Measurements from ENCODE around the gene PRKAG2. TPM values are rescaled to one million over a fixed set of nuclear protein-coding genes. Genes with fewer than 3 reads are reported as not detected.

PRKAG2 gene
- total RNA-seq, 4 donors from 2014 or later = 38.8 to 94.4 (median 73.2) TPM

DNA sequence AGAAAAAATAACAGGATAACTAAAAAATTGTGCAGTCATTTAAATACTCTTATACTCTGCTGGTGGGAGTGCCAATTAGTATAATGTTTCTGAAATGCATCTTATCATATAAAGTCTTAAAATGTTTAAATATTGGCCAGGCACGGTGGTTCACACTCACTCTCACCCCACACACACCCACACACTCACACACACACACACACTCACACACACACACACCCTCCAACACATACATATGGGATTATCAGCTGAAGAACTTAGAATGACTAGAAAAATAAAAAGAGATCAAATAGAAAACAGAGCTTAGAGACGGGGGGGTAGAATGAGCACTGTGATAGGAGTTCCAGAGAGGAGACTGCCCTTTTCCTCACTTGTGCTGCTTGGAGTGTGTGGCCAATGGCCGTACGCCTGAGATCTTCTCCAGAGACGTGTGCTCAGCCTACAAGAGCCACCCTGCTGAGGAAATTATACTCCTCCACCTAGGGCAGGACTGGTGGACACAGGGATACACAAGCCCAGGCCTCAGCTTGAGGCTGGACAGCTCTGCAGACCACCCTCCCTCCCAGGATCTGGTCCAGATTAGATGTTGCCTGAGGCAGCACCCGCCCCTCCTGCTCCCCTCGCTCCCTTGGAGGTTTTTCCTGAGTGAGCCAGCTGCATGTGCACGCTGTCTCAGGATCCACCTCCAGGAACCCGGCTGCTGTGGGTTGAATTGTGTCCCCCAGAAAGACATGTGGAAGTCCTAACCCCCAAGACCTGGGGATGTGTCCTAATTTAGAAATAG lies 26.5 kb upstream of the PRKAG2 start:
- no peak for DNase-seq
- no peaks in the 10 kb centered on the region for H3K9me3 ChIP-seq
- no peak overlapping the region for H3K27ac ChIP-seq
- H3K27me3 ChIP-seq = no peaks in the 10 kb centered on the region
- no peaks in the 10 kb centered on the region for H3K36me3 ChIP-seq
- no peak overlapping the region for H3K4me3 ChIP-seq
- TF ChIP-seq, protein P1, sequence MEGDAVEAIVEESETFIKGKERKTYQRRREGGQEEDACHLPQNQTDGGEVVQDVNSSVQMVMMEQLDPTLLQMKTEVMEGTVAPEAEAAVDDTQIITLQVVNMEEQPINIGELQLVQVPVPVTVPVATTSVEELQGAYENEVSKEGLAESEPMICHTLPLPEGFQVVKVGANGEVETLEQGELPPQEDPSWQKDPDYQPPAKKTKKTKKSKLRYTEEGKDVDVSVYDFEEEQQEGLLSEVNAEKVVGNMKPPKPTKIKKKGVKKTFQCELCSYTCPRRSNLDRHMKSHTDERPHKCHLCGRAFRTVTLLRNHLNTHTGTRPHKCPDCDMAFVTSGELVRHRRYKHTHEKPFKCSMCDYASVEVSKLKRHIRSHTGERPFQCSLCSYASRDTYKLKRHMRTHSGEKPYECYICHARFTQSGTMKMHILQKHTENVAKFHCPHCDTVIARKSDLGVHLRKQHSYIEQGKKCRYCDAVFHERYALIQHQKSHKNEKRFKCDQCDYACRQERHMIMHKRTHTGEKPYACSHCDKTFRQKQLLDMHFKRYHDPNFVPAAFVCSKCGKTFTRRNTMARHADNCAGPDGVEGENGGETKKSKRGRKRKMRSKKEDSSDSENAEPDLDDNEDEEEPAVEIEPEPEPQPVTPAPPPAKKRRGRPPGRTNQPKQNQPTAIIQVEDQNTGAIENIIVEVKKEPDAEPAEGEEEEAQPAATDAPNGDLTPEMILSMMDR (IDR thresholded peaks at IDR 0.05) = no peak
- no peak for TF ChIP-seq POLR2A (IDR thresholded peaks at IDR 0.05)
- no peaks in the 10 kb centered on the region for H3K4me1 ChIP-seq

DNA sequence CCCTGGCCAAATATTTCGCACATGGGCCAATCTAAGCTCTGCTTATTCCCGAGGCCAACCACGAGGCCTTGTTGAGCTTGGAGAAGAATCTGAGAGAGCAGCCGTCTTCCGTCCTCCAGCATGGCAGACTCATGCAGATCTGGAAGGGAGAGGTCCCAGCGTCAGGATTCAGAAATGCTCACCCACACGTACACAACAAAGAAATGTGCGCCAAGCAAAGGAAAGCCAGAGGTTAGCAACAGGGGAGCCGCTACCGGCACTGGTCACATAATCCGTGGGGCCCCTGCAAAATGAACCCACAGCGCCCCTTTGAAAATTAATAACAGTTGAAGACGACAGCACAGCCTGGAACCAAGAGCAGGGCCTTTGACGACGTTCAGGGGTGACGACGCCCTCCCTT lies 25.4 kb upstream of the PRKAG2 start:
- no peak overlapping the region for H3K27ac ChIP-seq
- no peaks in the 10 kb centered on the region for H3K27me3 ChIP-seq
- no peak for DNase-seq
- no peak overlapping the region for H3K4me3 ChIP-seq
- H3K36me3 ChIP-seq = no peaks in the 10 kb centered on the region
- TF ChIP-seq POLR2A (IDR thresholded peaks at IDR 0.05) = no peak
- TF ChIP-seq, protein P1 (IDR thresholded peaks at IDR 0.05) = no peak
- no peaks in the 10 kb centered on the region for H3K9me3 ChIP-seq
- no peaks in the 10 kb centered on the region for H3K4me1 ChIP-seq

DNA sequence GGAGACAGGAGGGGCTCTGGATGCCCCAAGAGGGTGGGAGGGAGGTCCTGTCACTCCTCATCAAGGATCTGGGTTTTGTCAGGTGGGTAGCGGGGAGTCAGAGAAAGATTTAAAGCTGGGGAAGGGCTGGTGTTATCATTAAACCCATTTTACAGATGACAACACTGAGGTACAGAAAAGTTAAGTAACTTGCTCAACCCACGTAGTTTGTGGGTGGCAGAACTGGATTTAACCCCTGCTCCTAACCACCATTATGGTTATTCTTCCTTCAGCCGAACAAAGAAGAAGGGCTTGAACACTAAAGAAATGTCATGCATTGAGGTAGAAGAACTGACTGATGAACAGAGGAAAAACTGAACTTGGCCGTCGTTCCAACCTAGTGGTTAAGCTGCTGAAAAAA lies 24.9 kb upstream of the PRKAG2 start:
- no peak overlapping the region for H3K4me3 ChIP-seq

DNA sequence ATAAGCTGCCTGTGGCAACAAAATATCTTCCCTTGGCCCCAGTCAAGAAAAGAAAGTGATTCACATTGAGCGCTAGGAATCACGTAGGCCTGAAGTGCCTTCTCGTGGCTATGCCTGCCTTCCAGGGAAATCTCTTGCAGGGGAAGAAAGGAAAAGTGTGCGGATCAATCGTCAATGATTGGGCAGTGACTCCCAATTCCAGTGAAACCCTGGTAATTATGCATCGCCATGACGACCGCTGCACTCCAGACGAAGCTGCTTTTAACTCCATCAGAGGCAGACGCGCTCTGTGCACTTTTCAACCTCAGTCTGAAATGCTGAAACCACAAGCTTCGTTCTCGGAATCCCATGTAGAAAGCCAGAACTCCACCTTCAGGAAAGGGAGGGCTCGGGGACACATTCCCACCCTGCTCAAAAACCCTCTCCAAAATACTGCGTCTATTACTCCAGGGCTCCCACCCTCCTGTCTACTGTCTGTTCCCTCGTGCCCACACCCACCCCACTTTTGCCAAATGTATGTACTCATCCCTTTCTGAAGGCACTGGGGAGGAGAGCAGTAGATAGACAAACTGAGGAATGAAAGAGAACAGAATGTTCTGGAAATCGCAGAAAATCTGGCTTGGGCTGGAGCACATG lies 24.2 kb upstream of the PRKAG2 start:
- TF ChIP-seq POLR2A (IDR thresholded peaks at IDR 0.05) = no peak
- TF ChIP-seq, protein P1 (IDR thresholded peaks at IDR 0.05) = no peak
- H3K4me3 ChIP-seq = no peak overlapping the region
- H3K27ac ChIP-seq = no peak overlapping the region
- no peaks in the 10 kb centered on the region for H3K36me3 ChIP-seq
- no peak for DNase-seq
- no peaks in the 10 kb centered on the region for H3K9me3 ChIP-seq
- no peaks in the 10 kb centered on the region for H3K27me3 ChIP-seq
- H3K4me1 ChIP-seq = peaks cover 0 to 6% (median 0%) of the 10 kb centered on the region in 4 donors

More for the DNA sequence above, 24.9 kb upstream of the PRKAG2 start:
- TF ChIP-seq POLR2A (IDR thresholded peaks at IDR 0.05) = no peak
- TF ChIP-seq, protein P1 (IDR thresholded peaks at IDR 0.05) = no peak
- Histone ChIP-seq H3K27me3 (no peaks in the 10 kb centered on the region), H3K36me3 (no peaks in the 10 kb centered on the region), H3K27ac (no peak overlapping the region), H3K9me3 (no peaks in the 10 kb centered on the region), H3K4me1 (no peaks in the 10 kb centered on the region)
- no peak for DNase-seq

DNA sequence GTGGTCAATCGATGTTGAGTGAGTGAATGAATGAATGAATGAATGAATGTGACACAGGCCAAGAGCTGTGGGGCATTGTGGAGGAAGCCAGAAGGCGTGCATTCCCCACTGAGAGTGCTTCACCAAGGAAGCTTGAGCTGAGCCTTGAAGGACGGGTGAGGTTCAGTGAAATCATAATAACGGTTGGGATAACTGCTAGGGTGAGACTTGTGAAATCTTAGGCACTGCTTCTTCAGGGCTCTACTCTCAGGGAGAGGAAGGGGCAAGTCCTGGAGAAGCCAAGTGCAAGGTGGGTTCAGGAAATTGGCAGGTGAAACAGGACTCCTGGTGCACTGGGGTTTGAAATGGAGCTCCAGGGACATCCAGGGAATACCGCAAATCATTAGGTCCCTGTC lies 23.7 kb upstream of the PRKAG2 start:
- no peaks in the 10 kb centered on the region for H3K9me3 ChIP-seq

More for the DNA sequence above, 23.7 kb upstream of the PRKAG2 start:
- TF ChIP-seq, protein P1 (IDR thresholded peaks at IDR 0.05) = no peak
- TF ChIP-seq POLR2A (IDR thresholded peaks at IDR 0.05) = no peak
- no peaks in the 10 kb centered on the region for H3K36me3 ChIP-seq
- H3K27ac ChIP-seq = no peak overlapping the region
- no peaks in the 10 kb centered on the region for H3K27me3 ChIP-seq
- no peak for DNase-seq
- no peak overlapping the region for H3K4me3 ChIP-seq
- peaks cover 0 to 7% (median 0%) of the 10 kb centered on the region in 4 donors for H3K4me1 ChIP-seq

Data from Peyer's patch (tissue), 4 donors.